NB4 (cell line): Measurements from ENCODE around the gene CGB7.

Source experiments
- DNase-seq: peaks from one replicate; pipeline ENCODE4 v3.0.0; 2010; ENCODE audit warnings: low read depth
- H3K4me3 ChIP-seq: one replicate; pipeline ENCODE4 v1.5.1; 2011; ENCODE audit warnings: mild to moderate bottlenecking, low read depth, low read length, moderate library complexity
- CTCF ChIP-seq: IDR thresholded peaks from one replicate; pipeline ENCODE4 v1.5.1; 2012; ENCODE audit warnings: low read depth, low read length
- MAX ChIP-seq: IDR thresholded peaks from 2 replicates; pipeline ENCODE4 v1.6.1; 2011; ENCODE audit warnings: low read depth, low read length
- MYC ChIP-seq: IDR thresholded peaks from 2 replicates; pipeline ENCODE4 v1.6.1; 2011; ENCODE audit warnings: low read depth, low read length
- POLR2A ChIP-seq: IDR thresholded peaks from 2 replicates; pipeline ENCODE4 v1.6.1; 2011; ENCODE audit warnings: mild to moderate bottlenecking; ENCODE audit not compliant: insufficient read length; ENCODE audit errors: extremely low read depth

CGB7 gene

GRCh38 chr19:49101160-49101559, 43.6 kb upstream of the CGB7 start:
- TF ChIP-seq MAX (no peak), MYC (no peak), POLR2A (no peak), CTCF (no peak)
- DNase-seq = no peak
- no peak overlapping the region for H3K4me3 ChIP-seq

GRCh38 chr19:49098795-49099194, 41.2 kb upstream of the CGB7 start:
- H3K4me3 ChIP-seq = no peak overlapping the region
- DNase-seq = no peak
- TF ChIP-seq MAX (no peak), CTCF (no peak), POLR2A (no peak), MYC (no peak)

GRCh38 chr19:49097453-49098288, 40.1 kb upstream of the CGB7 start:
- H3K4me3 ChIP-seq = no peak overlapping the region
- TF ChIP-seq MAX (no peak), CTCF (peak; percentile 96)
- peak; percentile 81 for DNase-seq

GRCh38 chr19:49094505-49095482, 37.2 kb upstream of the CGB7 start:
- TF ChIP-seq CTCF (no peak), MAX (no peak), POLR2A (no peak), MYC (no peak)
- DNase-seq = no peak
- H3K4me3 ChIP-seq = no peak overlapping the region

- no peak for TF ChIP-seq MAX
- TF ChIP-seq CTCF = no peak
- no peak for TF ChIP-seq POLR2A
- TF ChIP-seq MYC = no peak
- no peak for DNase-seq
- no peak overlapping the region for H3K4me3 ChIP-seq
Observed at GRCh38 chr19:49092686-49093085, 35.1 kb upstream of the CGB7 start.
